ENCODE data around the gene PPP2R2B.

The PPP2R2B gene

GRCh38 chr5:146805081-146805480, 73.5 kb downstream of the PPP2R2B start:
- Histone ChIP-seq H3K36me3 (ENCODE audit: insufficient read depth, low read length) (no peaks in the 10 kb centered on the region), H3K4me3 (ENCODE audit: low read length) (no peak overlapping the region), H3K4me1 (ENCODE audit: insufficient read depth, low read length) (peaks cover 29% of the 10 kb centered on the region), H2AFZ (ENCODE audit: low read depth, low read length) (no peak overlapping the region), H3K27me3 (ENCODE audit: insufficient read depth, low read length) (no peaks in the 10 kb centered on the region), H3K9me3 (ENCODE audit: low read length) (no peaks in the 10 kb centered on the region)

GRCh38 chr5:146802945-146803522, 75.5 kb downstream of the PPP2R2B start:
- no peaks in the 10 kb centered on the region for H3K9me3 ChIP-seq (ENCODE audit: low read length)
- no peaks in the 10 kb centered on the region for H3K27me3 ChIP-seq (ENCODE audit: insufficient read depth, low read length)
- H3K4me3 ChIP-seq (ENCODE audit: low read length), result no peak overlapping the region
- H3K36me3 ChIP-seq (ENCODE audit: insufficient read depth, low read length), result no peaks in the 10 kb centered on the region
- peaks cover 24% of the 10 kb centered on the region for H3K4me1 ChIP-seq (ENCODE audit: insufficient read depth, low read length)
- no peak overlapping the region for H2AFZ ChIP-seq (ENCODE audit: low read depth, low read length)

GRCh38 chr5:146799671-146800070, 78.9 kb downstream of the PPP2R2B start:
- Histone ChIP-seq H3K4me1 (ENCODE audit: insufficient read depth, low read length) (peaks cover 33% of the 10 kb centered on the region), H3K4me3 (ENCODE audit: low read length) (no peak overlapping the region), H3K27me3 (ENCODE audit: insufficient read depth, low read length) (no peaks in the 10 kb centered on the region), H2AFZ (ENCODE audit: low read depth, low read length) (no peak overlapping the region), H3K9me3 (ENCODE audit: low read length) (no peaks in the 10 kb centered on the region), H3K36me3 (ENCODE audit: insufficient read depth, low read length) (no peaks in the 10 kb centered on the region)

- H3K27me3 ChIP-seq (ENCODE audit: insufficient read depth, low read length), result no peaks in the 10 kb centered on the region
- no peak overlapping the region for H2AFZ ChIP-seq (ENCODE audit: low read depth, low read length)
- no peak overlapping the region for H3K4me3 ChIP-seq (ENCODE audit: low read length)
- peaks cover 33% of the 10 kb centered on the region for H3K4me1 ChIP-seq (ENCODE audit: insufficient read depth, low read length)
- H3K36me3 ChIP-seq (ENCODE audit: insufficient read depth, low read length), result no peaks in the 10 kb centered on the region
- no peaks in the 10 kb centered on the region for H3K9me3 ChIP-seq (ENCODE audit: low read length)
These were observed 79.3 kb downstream of the PPP2R2B start for GRCh38 chr5:146799231-146799630.

- H2AFZ ChIP-seq (ENCODE audit: low read depth, low read length), result no peak overlapping the region
- no peaks in the 10 kb centered on the region for H3K36me3 ChIP-seq (ENCODE audit: insufficient read depth, low read length)
- peaks cover 29% of the 10 kb centered on the region for H3K4me1 ChIP-seq (ENCODE audit: insufficient read depth, low read length)
- no peaks in the 10 kb centered on the region for H3K9me3 ChIP-seq (ENCODE audit: low read length)
- H3K27me3 ChIP-seq (ENCODE audit: insufficient read depth, low read length), result no peaks in the 10 kb centered on the region
- no peak overlapping the region for H3K4me3 ChIP-seq (ENCODE audit: low read length)
These were observed 80.9 kb downstream of the PPP2R2B start for GRCh38 chr5:146797658-146798057.

- no peak overlapping the region for H3K4me3 ChIP-seq (ENCODE audit: low read length)
- no peak overlapping the region for H2AFZ ChIP-seq (ENCODE audit: low read depth, low read length)
- no peaks in the 10 kb centered on the region for H3K27me3 ChIP-seq (ENCODE audit: insufficient read depth, low read length)
- no peaks in the 10 kb centered on the region for H3K36me3 ChIP-seq (ENCODE audit: insufficient read depth, low read length)
- H3K4me1 ChIP-seq (ENCODE audit: insufficient read depth, low read length), result peaks cover 23% of the 10 kb centered on the region
- H3K9me3 ChIP-seq (ENCODE audit: low read length), result no peaks in the 10 kb centered on the region
These were observed 81.6 kb downstream of the PPP2R2B start for GRCh38 chr5:146796911-146797310.

GRCh38 chr5:146796144-146796543, 82.4 kb downstream of the PPP2R2B start:
- no peaks in the 10 kb centered on the region for H3K27me3 ChIP-seq (ENCODE audit: insufficient read depth, low read length)
- peaks cover 17% of the 10 kb centered on the region for H3K4me1 ChIP-seq (ENCODE audit: insufficient read depth, low read length)
- H3K9me3 ChIP-seq (ENCODE audit: low read length), result no peaks in the 10 kb centered on the region
- no peak overlapping the region for H2AFZ ChIP-seq (ENCODE audit: low read depth, low read length)
- no peak overlapping the region for H3K4me3 ChIP-seq (ENCODE audit: low read length)
- no peaks in the 10 kb centered on the region for H3K36me3 ChIP-seq (ENCODE audit: insufficient read depth, low read length)

GRCh38 chr5:146794326-146795029, 84.1 kb downstream of the PPP2R2B start:
- H2AFZ ChIP-seq (ENCODE audit: low read depth, low read length), result no peak overlapping the region
- no peaks in the 10 kb centered on the region for H3K27me3 ChIP-seq (ENCODE audit: insufficient read depth, low read length)
- no peak overlapping the region for H3K4me3 ChIP-seq (ENCODE audit: low read length)
- no peaks in the 10 kb centered on the region for H3K9me3 ChIP-seq (ENCODE audit: low read length)
- H3K36me3 ChIP-seq (ENCODE audit: insufficient read depth, low read length), result no peaks in the 10 kb centered on the region
- peaks cover 26% of the 10 kb centered on the region for H3K4me1 ChIP-seq (ENCODE audit: insufficient read depth, low read length)

- Histone ChIP-seq H3K4me1 (ENCODE audit: insufficient read depth, low read length) (peaks cover 33% of the 10 kb centered on the region), H3K9me3 (ENCODE audit: low read length) (no peaks in the 10 kb centered on the region), H3K27me3 (ENCODE audit: insufficient read depth, low read length) (no peaks in the 10 kb centered on the region), H3K4me3 (ENCODE audit: low read length) (no peak overlapping the region), H3K36me3 (ENCODE audit: insufficient read depth, low read length) (no peaks in the 10 kb centered on the region), H2AFZ (ENCODE audit: low read depth, low read length) (no peak overlapping the region)
These were observed 84.8 kb downstream of the PPP2R2B start for GRCh38 chr5:146793709-146794108.

- Histone ChIP-seq H2AFZ (ENCODE audit: low read depth, low read length) (no peak overlapping the region), H3K4me3 (ENCODE audit: low read length) (no peak overlapping the region), H3K4me1 (ENCODE audit: insufficient read depth, low read length) (peaks cover 22% of the 10 kb centered on the region), H3K9me3 (ENCODE audit: low read length) (no peaks in the 10 kb centered on the region), H3K36me3 (ENCODE audit: insufficient read depth, low read length) (no peaks in the 10 kb centered on the region), H3K27me3 (ENCODE audit: insufficient read depth, low read length) (no peaks in the 10 kb centered on the region)
These were observed 87.1 kb downstream of the PPP2R2B start for GRCh38 chr5:146791471-146791870.

GRCh38 chr5:146789712-146790653, 88.6 kb downstream of the PPP2R2B start:
- no peak overlapping the region for H3K4me3 ChIP-seq (ENCODE audit: low read length)
- no peaks in the 10 kb centered on the region for H3K27me3 ChIP-seq (ENCODE audit: insufficient read depth, low read length)
- H3K9me3 ChIP-seq (ENCODE audit: low read length), result no peaks in the 10 kb centered on the region
- H3K4me1 ChIP-seq (ENCODE audit: insufficient read depth, low read length), result peaks cover 22% of the 10 kb centered on the region
- H2AFZ ChIP-seq (ENCODE audit: low read depth, low read length), result no peak overlapping the region
- H3K36me3 ChIP-seq (ENCODE audit: insufficient read depth, low read length), result no peaks in the 10 kb centered on the region

- Histone ChIP-seq H3K4me3 (ENCODE audit: low read length) (no peak overlapping the region), H2AFZ (ENCODE audit: low read depth, low read length) (no peak overlapping the region), H3K27me3 (ENCODE audit: insufficient read depth, low read length) (no peaks in the 10 kb centered on the region), H3K4me1 (ENCODE audit: insufficient read depth, low read length) (peaks cover 22% of the 10 kb centered on the region), H3K36me3 (ENCODE audit: insufficient read depth, low read length) (no peaks in the 10 kb centered on the region), H3K9me3 (ENCODE audit: low read length) (no peaks in the 10 kb centered on the region)
These were observed 89.7 kb downstream of the PPP2R2B start for GRCh38 chr5:146788898-146789297.

- Histone ChIP-seq H2AFZ (ENCODE audit: low read depth, low read length) (no peak overlapping the region), H3K27me3 (ENCODE audit: insufficient read depth, low read length) (no peaks in the 10 kb centered on the region), H3K36me3 (ENCODE audit: insufficient read depth, low read length) (no peaks in the 10 kb centered on the region), H3K4me3 (ENCODE audit: low read length) (no peak overlapping the region), H3K9me3 (ENCODE audit: low read length) (no peaks in the 10 kb centered on the region), H3K4me1 (ENCODE audit: insufficient read depth, low read length) (peaks cover 19% of the 10 kb centered on the region)
These were observed 93.5 kb downstream of the PPP2R2B start for GRCh38 chr5:146785065-146785464.

All from neuron (in vitro differentiated cells).